GM12892 (cell line): ENCODE measurements around the gene SVIL.

Experiments used
- POLR2A ChIP-seq: IDR thresholded peaks from 2 replicates; pipeline ENCODE4 v1.6.1; 2011; ENCODE audit warnings: low read depth, low read length, control low read depth
- POLR2AphosphoS5 ChIP-seq: IDR thresholded peaks from 2 replicates; pipeline ENCODE4 v1.6.1; 2011; ENCODE audit warnings: low read depth, low read length, control low read depth

DNA sequence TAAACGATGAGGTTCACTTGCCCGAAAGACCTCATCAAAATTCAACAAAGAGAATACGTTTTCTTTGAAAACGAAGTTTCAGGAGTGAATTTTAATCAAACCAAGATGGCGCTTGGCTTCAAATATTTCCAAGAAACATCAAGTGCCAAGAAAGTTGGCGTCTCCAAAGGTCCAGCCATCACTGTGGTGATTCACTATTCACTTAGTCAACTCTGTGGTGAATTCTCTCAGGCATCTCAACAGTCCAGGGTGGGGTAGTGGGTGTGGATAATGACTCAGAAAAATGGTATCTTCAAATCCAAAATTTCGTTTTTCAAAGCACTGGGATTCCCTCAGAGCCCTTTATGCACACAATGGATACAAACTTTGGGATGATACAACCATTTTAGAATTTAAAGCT, 133.1 kb downstream of the SVIL start:
- TF ChIP-seq POLR2AphosphoS5 (no peak), POLR2A (no peak)
